Breast epithelium (tissue), 3 donors: Measurements from ENCODE around the gene YTHDF2.

Experiments used
- CTCF ChIP-seq, 3 donors: fragments of 450-650 bp; IDR thresholded peaks; one replicate each; pipeline ENCODE4 v1.5.1; 2016 to 2017; ENCODE audit warnings: antibody characterized with exemption in 3 of 3, mild to moderate bottlenecking in 3 of 3, moderate library complexity in 3 of 3
- POLR2AphosphoS5 ChIP-seq, 3 donors: sonication (generic); formaldehyde crosslinking; IDR thresholded peaks; one replicate each; pipeline ENCODE4 v1.6.1; 2017; ENCODE audit warnings: antibody characterized with exemption in 3 of 3

GRCh38 chr1:28801461-28801860, 64.7 kb downstream of the YTHDF2 start:
- TF ChIP-seq CTCF (IDR thresholded peaks at IDR 0.05): no peak
- no peak for TF ChIP-seq POLR2AphosphoS5 (IDR thresholded peaks at IDR 0.05)
